H1 (cell line): ENCODE results near the gene AGO3. TPM values are rescaled to one million over a fixed set of nuclear protein-coding genes. Genes with fewer than 3 reads are reported as not detected.

Experiments
- CTCF ChIA-PET: fragments of 300-600 bp; sonication (Branson Sonifier 250); formaldehyde crosslinking; loops from one replicate; lab custom pipeline; 2021; ENCODE audit not compliant: partially characterized antibody; lab: Charles Lee
- POLR2A ChIA-PET: fragments of 300-600 bp; sonication (Branson Sonifier 250); formaldehyde crosslinking; loops from one replicate; lab custom pipeline; 2021; ENCODE audit warnings: inconsistent platforms; ENCODE audit not compliant: partially characterized antibody; lab: Charles Lee
- DNase-seq, 2 experiments: peaks; one replicate each; pipeline versions ENCODE4 v3.0.0 to v3.0.0-alpha.2; 2010 to 2022; ENCODE audit warnings: low spot score in 2 of 2, low read depth in 1 of 2, mixed read lengths in 1 of 2
- FAIRE-seq: peaks from 2 replicates; lab custom pipeline; 2011; peaks lifted over from hg19 to GRCh38; lab: Jason Lieb, UNC
- H2AFZ ChIP-seq: 2 replicates; pipeline ENCODE4 v1.8.1; 2012; ENCODE audit warnings: low read length, inconsistent platforms
- H2AK5ac ChIP-seq: 2 replicates; pipeline ENCODE4 v1.6.1; 2013; ENCODE audit warnings: low read depth, low read length
- H2BK120ac ChIP-seq: replicated peaks from 2 replicates; pipeline ENCODE3; 2013; ENCODE audit warnings: low read depth, low read length, inconsistent platforms
- H2BK12ac ChIP-seq: 2 replicates; pipeline ENCODE4 v1.6.1; 2013; ENCODE audit warnings: low read depth, low read length
- H2BK15ac ChIP-seq: 2 replicates; pipeline ENCODE4 v1.6.1; 2013; ENCODE audit warnings: low read length
- H2BK20ac ChIP-seq: 2 replicates; pipeline ENCODE4 v1.6.1; 2013; ENCODE audit warnings: low read length
- H2BK5ac ChIP-seq: 2 replicates; pipeline ENCODE4 v1.6.1; 2013; ENCODE audit warnings: low read depth, low read length
- H3K14ac ChIP-seq: 2 replicates; pipeline ENCODE4 v1.6.1; 2013; ENCODE audit warnings: inconsistent platforms; ENCODE audit not compliant: insufficient read length
- H3K18ac ChIP-seq: 2 replicates; pipeline ENCODE4 v1.6.1; 2013; ENCODE audit warnings: low read length; ENCODE audit errors: extremely low read depth
- H3K23ac ChIP-seq: 2 replicates; pipeline ENCODE4 v1.6.1; 2013; ENCODE audit warnings: inconsistent platforms; ENCODE audit not compliant: insufficient read length
- H3K23me2 ChIP-seq: 2 replicates; pipeline ENCODE4 v1.6.1; 2013; ENCODE audit warnings: low read depth, low read length
- H3K27ac ChIP-seq: 2 replicates; pipeline ENCODE4 v1.6.1; 2011; ENCODE audit warnings: low read depth, low read length, inconsistent platforms
- H3K27me3 ChIP-seq, 4 experiments: replicated peaks in 1 of 4; 1 replicate in 1 of 4; 2 replicates in 3 of 4; pipeline versions ENCODE4 v1.6.1 to v1.8.1; 2011 to 2013; ENCODE audit warnings: low read length in 3 of 4, mild to moderate bottlenecking in 3 of 4, inconsistent platforms in 2 of 4, mixed read lengths in 2 of 4, moderate library complexity in 1 of 4; ENCODE audit not compliant: control insufficient read depth in 3 of 4, insufficient read depth in 3 of 4; ENCODE audit errors: extremely low read depth in 1 of 4
- H3K36me3 ChIP-seq, 4 experiments: 2 replicates each; pipeline versions ENCODE4 v1.6.1 to v1.8.1; 2011 to 2013; ENCODE audit warnings: mild to moderate bottlenecking in 4 of 4, low read length in 3 of 4, moderate library complexity in 2 of 4, control low read depth in 1 of 4, inconsistent platforms in 1 of 4; ENCODE audit not compliant: insufficient read depth in 4 of 4, control insufficient read depth in 2 of 4
- H3K4ac ChIP-seq: replicated peaks from 2 replicates; pipeline ENCODE3; 2013; ENCODE audit warnings: low read length, low read depth, mixed read lengths, inconsistent platforms; ENCODE audit not compliant: insufficient read length
- H3K4me1 ChIP-seq, 4 experiments: replicated peaks in 1 of 4; 1 replicate in 1 of 4; 2 replicates in 3 of 4; pipeline versions ENCODE4 v1.6.1 to v1.8.1; 2011 to 2013; ENCODE audit warnings: low read length in 3 of 4, inconsistent platforms in 2 of 4, mixed read lengths in 1 of 4; ENCODE audit not compliant: insufficient read depth in 4 of 4, control insufficient read depth in 3 of 4
- H3K4me2 ChIP-seq, 2 experiments: 2 replicates each; pipeline versions ENCODE4 v1.6.1 to v1.8.1; 2011 to 2013; ENCODE audit warnings: low read depth in 2 of 2, low read length in 2 of 2, control low read depth in 1 of 2, inconsistent platforms in 1 of 2, mild to moderate bottlenecking in 1 of 2; ENCODE audit not compliant: insufficient read depth in 1 of 2
- H3K4me3 ChIP-seq, 4 experiments: fragments of 200-600, 300-600 bp in 1 of 4; sonication (generic), shearing (Covaris generic), sonication (Bioruptor Twin) in 1 of 4; 2 replicates each; pipeline versions ENCODE4 v1.5.1 to v1.8.1; 2011 to 2016; ENCODE audit warnings: low read length in 4 of 4, low read depth in 3 of 4, control low read depth in 2 of 4, inconsistent platforms in 2 of 4, mild to moderate bottlenecking in 2 of 4, mixed read lengths in 1 of 4, moderate library complexity in 1 of 4; ENCODE audit not compliant: insufficient read depth in 2 of 4; ENCODE audit errors: extremely low read depth in 1 of 4
- H3K56ac ChIP-seq: replicated peaks from 2 replicates; pipeline ENCODE3; 2013; ENCODE audit warnings: low read depth, mild to moderate bottlenecking, mixed read lengths, low read length, inconsistent platforms; ENCODE audit not compliant: insufficient read length
- H3K79me1 ChIP-seq: 2 replicates; pipeline ENCODE4 v1.6.1; 2013; ENCODE audit warnings: low read depth, low read length, control low read depth
- H3K79me2 ChIP-seq, 2 experiments: 2 replicates each; pipeline versions ENCODE4 v1.6.1 to v1.8.1; 2012 to 2013; ENCODE audit warnings: low read length in 2 of 2, mild to moderate bottlenecking in 2 of 2, inconsistent platforms in 1 of 2; ENCODE audit not compliant: insufficient read depth in 2 of 2, control insufficient read depth in 1 of 2
- H3K9ac ChIP-seq, 4 experiments: replicated peaks in 1 of 4; 1 replicate in 1 of 4; 2 replicates in 3 of 4; pipeline versions ENCODE4 v1.6.1 to v1.8.1; 2011 to 2013; ENCODE audit warnings: low read depth in 3 of 4, low read length in 3 of 4, control low read depth in 2 of 4, mild to moderate bottlenecking in 2 of 4, moderate library complexity in 2 of 4, inconsistent platforms in 1 of 4; ENCODE audit errors: extremely low read depth in 1 of 4
- H3K9me3 ChIP-seq, 2 experiments: 2 replicates each; pipeline versions ENCODE4 v1.6.1 to v1.8.1; 2012 to 2013; ENCODE audit warnings: mild to moderate bottlenecking in 2 of 2, moderate library complexity in 2 of 2, control low read depth in 1 of 2, inconsistent platforms in 1 of 2, low read depth in 1 of 2, low read length in 1 of 2, mixed read lengths in 1 of 2; ENCODE audit not compliant: insufficient read depth in 2 of 2
- H4K20me1 ChIP-seq, 2 experiments: replicated peaks in 1 of 2; 2 replicates each; pipeline versions ENCODE3 to v1.8.1; 2011 to 2013; ENCODE audit warnings: inconsistent platforms in 2 of 2, low read length in 2 of 2, mild to moderate bottlenecking in 1 of 2; ENCODE audit not compliant: insufficient read depth in 2 of 2, control insufficient read depth in 1 of 2
- H4K5ac ChIP-seq: 2 replicates; pipeline ENCODE4 v1.6.1; 2013; ENCODE audit warnings: low read length, low read depth, mixed read lengths, inconsistent platforms; ENCODE audit not compliant: insufficient read length
- H4K8ac ChIP-seq: 2 replicates; pipeline ENCODE4 v1.8.0; 2013; ENCODE audit warnings: mild to moderate bottlenecking, moderate library complexity, low read length, inconsistent platforms; ENCODE audit not compliant: insufficient read depth; ENCODE audit errors: extremely low read depth
- H4K91ac ChIP-seq: replicated peaks from 2 replicates; pipeline ENCODE3; 2013; ENCODE audit warnings: low read length, mixed read lengths, inconsistent platforms; ENCODE audit not compliant: insufficient read length
- CTBP2 ChIP-seq: IDR thresholded peaks from 2 replicates; pipeline ENCODE4 v1.7.0; 2011; ENCODE audit warnings: borderline replicate concordance, mild to moderate bottlenecking, moderate library complexity, mixed read lengths, low read length; ENCODE audit not compliant: insufficient read depth, insufficient read length
- CTCF ChIP-seq, 3 experiments: IDR thresholded peaks; 1 replicate in 2 of 3; 2 replicates in 1 of 3; pipeline versions ENCODE4 v1.5.1 to v1.6.1; 2011; ENCODE audit warnings: low read length in 3 of 3, mild to moderate bottlenecking in 3 of 3, inconsistent platforms in 2 of 3, low read depth in 1 of 3, moderate library complexity in 1 of 3; ENCODE audit not compliant: insufficient read depth in 1 of 3; ENCODE audit errors: control extremely low read depth in 1 of 3
- EZH2 ChIP-seq: fragments of 200-600 bp; sonication (generic); IDR thresholded peaks from 2 replicates; pipeline ENCODE4 v1.7.1; 2012; ENCODE audit warnings: low read depth, mild to moderate bottlenecking, moderate library complexity, low read length, inconsistent platforms; ENCODE audit not compliant: severe bottlenecking
- KDM5A ChIP-seq: fragments of 200-600 bp; IDR thresholded peaks from 2 replicates; pipeline ENCODE4 v1.7.1; 2012; ENCODE audit warnings: mild to moderate bottlenecking, low read length, inconsistent platforms, mixed read lengths
- MAX ChIP-seq: IDR thresholded peaks from 2 replicates; pipeline ENCODE4 v1.6.1; 2012; ENCODE audit warnings: inconsistent platforms
- RBBP5 ChIP-seq: IDR thresholded peaks from 2 replicates; pipeline ENCODE4 v1.7.1; 2012; ENCODE audit warnings: low read depth, mild to moderate bottlenecking, inconsistent platforms, low read length, moderate library complexity, borderline replicate concordance
- RNF2 ChIP-seq: fragments of 200-900, 300-1000 bp; sonication (generic); IDR thresholded peaks from 2 replicates; pipeline ENCODE4 v1.7.1; 2016; ENCODE audit warnings: borderline replicate concordance, low read depth, mild to moderate bottlenecking, antibody characterized with exemption, low read length; ENCODE audit not compliant: poor library complexity, severe bottlenecking; ENCODE audit errors: missing control alignments
- RXRA ChIP-seq: IDR thresholded peaks from 2 replicates; pipeline ENCODE4 v1.6.1; 2011; ENCODE audit warnings: low read depth, mild to moderate bottlenecking, low read length, moderate library complexity; ENCODE audit not compliant: insufficient read depth
- SAP30 ChIP-seq: fragments of 300-600 bp; sonication (generic); IDR thresholded peaks from 2 replicates; pipeline ENCODE4 v1.7.1; 2012; ENCODE audit warnings: low read length, moderate library complexity, mild to moderate bottlenecking, inconsistent platforms; ENCODE audit not compliant: insufficient read depth, insufficient replicate concordance
- SIN3A ChIP-seq, 2 experiments: IDR thresholded peaks in 1 of 2; conservative IDR thresholded peaks in 1 of 2; 2 replicates each; pipeline ENCODE4 v1.6.1; 2011 to 2012; ENCODE audit warnings: low read length in 2 of 2, improper control_type of control experiment in 1 of 2, low read depth in 1 of 2, mild to moderate bottlenecking in 1 of 2
- WGBS, 2 experiments: shearing (Covaris generic) in 1 of 2; methylation state at CpG; one replicate each; pipeline versions ENCODE4 v1.1.6 to v1.1.7; 2013 to 2015; ENCODE audit warnings: low lambda C conversion rate in 2 of 2, mixed read lengths in 2 of 2, inconsistent platforms in 1 of 2, low coverage in 1 of 2, missing lambda C conversion rate in 1 of 2; ENCODE audit not compliant: insufficient replicate concordance in 2 of 2, insufficient coverage in 1 of 2, insufficient read length in 1 of 2; ENCODE audit errors: extremely low coverage in 1 of 2, missing lambda C conversion rate in 1 of 2; 5-methylcytosine and 5-hydroxymethylcytosine counted together
- polyA plus RNA-seq, 7 experiments: library from polyadenylated mRNA; depleted of rRNA in 3 of 7; stranded (reverse) in 5 of 7; unstranded in 2 of 7; fragments of >200 nt in 5 of 7; fragments of 200-250 nt in 2 of 7; gene quantifications; 1 replicate in 5 of 7; 2 replicates in 1 of 7; 4 replicates in 1 of 7; pipeline versions ENCODE4 v1.2.1 to v1.2.3, GENCODE V29; 2011 to 2013; ENCODE audit warnings: missing spikeins in 2 of 7, mixed read lengths in 2 of 7
- total RNA-seq: library from RNA; stranded (reverse); fragmentation: NEBNext Ultra II Directional; extraction: Animal tissue kit (Norgen Biotek cat#: 25700); gene quantifications from 2 replicates; pipeline ENCODE4 v1.2.1, GENCODE V29; 2021

The AGO3 gene
- total and polyA plus RNA-seq, 2 of the 8 experiments (the other 6 are each of a cell fraction or from before 2014, with no cell fraction given), result 10.7 to 26.4 TPM

- ChIA-PET CTCF (no interaction called here), POLR2A (no interaction called here)
- Histone ChIP-seq H3K9ac (no peak overlapping the region), H3K36me3 (peaks cover 0 to 10% (median 3%) of the 10 kb centered on the region in 4 experiments; a peak in 4 of 8 replicates), H3K27me3 (no peaks in the 10 kb centered on the region), H4K91ac (no peak overlapping the region), H2BK120ac (no peak overlapping the region), H4K20me1 (no peaks in the 10 kb centered on the region), H2BK20ac (no peak overlapping the region), H3K14ac (no peak overlapping the region), H2AFZ (no peak overlapping the region), H3K4me3 (no peak overlapping the region), H3K9me3 (no peaks in the 10 kb centered on the region), H3K79me2 (no peaks in the 10 kb centered on the region), H3K23me2 (no peaks in the 10 kb centered on the region), H3K4ac (no peak overlapping the region), H3K27ac (no peak overlapping the region), H4K8ac (no peak overlapping the region), H3K79me1 (no peaks in the 10 kb centered on the region), H2BK15ac (no peak overlapping the region), H3K56ac (no peak overlapping the region), H4K5ac (no peak overlapping the region), H2BK5ac (no peak overlapping the region), H2BK12ac (no peak overlapping the region), H3K4me1 (no peaks in the 10 kb centered on the region), H3K23ac (no peak overlapping the region), H2AK5ac (no peak overlapping the region), H3K18ac (no peak overlapping the region), H3K4me2 (no peak overlapping the region)
- DNase-seq, result no peak
- no peak for FAIRE-seq
- 98% methylated on average over 3 of the region's 3 CpGs; no CpG with 5 or more reads in 1 of the 2 experiments for WGBS, 2 experiments
- TF ChIP-seq SAP30 (no peak), CTBP2 (no peak), SIN3A (conservative IDR thresholded peaks at IDR 0.05 in 1 of 2, IDR thresholded peaks at IDR 0.05 in 1 of 2; ENCODE audit: low read depth in 1 of 2, low read length in 2 of 2) (no peak), EZH2 (no peak), KDM5A (no peak), RXRA (no peak), RBBP5 (no peak), RNF2 (no peak), CTCF (IDR thresholded peaks at IDR 0.05; ENCODE audit: control extremely low read depth in 1 of 3, insufficient read depth in 1 of 3, low read depth in 1 of 3, low read length in 3 of 3) (no peak), MAX (no peak)
These were observed 104.2 kb downstream of the AGO3 start for GRCh38 chr1:36035154-36035553.
